Germinal center (tissue), 1 donor: ENCODE data around the gene PXDC1.

Experiments used
- DNase-seq: peaks from one replicate; pipeline ENCODE4 v3.0.0; 2012; ENCODE audit warnings: mixed read lengths, low spot score

PXDC1 gene

GRCh38 chr6:3746696-3747095, 4.8 kb downstream of the PXDC1 start:
- DNase-seq = no peak

- DNase-seq = peak; percentile 72
These were observed 5.3 kb downstream of the PXDC1 start for GRCh38 chr6:3746119-3746691.

GRCh38 chr6:3745566-3746118, 5.9 kb downstream of the PXDC1 start:
- no peak for DNase-seq

- DNase-seq = no peak
These were observed 6.5 kb downstream of the PXDC1 start for GRCh38 chr6:3744901-3745470.

DNA sequence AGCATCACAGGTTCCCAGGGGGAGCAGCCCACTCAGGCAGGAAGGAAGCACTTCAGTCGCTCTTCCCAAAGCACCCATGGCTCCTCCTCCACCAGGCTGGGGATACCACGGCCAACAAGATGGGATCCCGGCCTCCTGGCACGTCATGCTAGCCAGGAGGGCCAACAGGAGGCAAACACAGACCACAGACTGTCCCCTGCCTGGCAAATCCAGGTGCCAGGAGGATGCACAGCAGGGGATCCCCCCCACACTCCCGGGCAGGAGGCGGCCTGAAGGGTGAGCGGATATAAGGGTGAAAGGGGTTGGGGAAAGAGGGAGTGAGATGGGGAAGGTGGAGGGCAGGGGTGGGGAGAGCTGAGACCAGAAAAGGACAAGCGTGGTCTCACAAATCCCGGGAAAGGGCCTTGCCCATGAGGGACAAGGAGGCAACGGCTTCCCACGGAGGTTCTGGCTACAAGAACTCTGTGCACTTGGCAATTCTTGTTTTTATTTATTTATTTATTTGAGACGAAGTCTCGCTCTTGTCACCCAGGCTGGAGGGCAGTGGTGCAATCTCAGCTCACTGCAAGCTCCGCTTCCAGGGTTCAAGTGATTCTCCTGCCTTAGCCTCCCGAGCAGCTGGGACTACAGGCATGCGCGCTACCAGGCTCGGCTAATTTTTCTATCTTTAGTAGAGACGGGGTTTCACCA, 7.2 kb downstream of the PXDC1 start:
- no peak for DNase-seq

DNA sequence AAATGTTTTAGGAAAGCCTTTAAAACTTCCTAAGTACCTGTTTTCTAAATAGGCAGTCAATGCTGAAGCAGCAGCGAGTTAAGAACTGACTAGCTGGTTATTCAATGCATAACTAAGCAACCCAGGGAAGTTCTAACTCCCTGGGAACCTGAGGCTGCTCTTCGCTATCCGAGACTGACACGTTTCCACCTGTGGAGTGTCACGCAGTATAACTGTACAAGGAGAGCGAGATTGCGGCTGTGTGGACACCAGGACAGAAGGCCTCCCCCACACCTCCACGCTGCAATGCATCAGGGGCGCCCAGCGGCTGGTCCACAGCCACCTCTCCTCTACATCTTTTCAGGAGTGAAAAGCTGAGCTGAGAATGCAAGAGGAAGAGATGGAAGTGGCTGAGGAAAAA, 8.0 kb downstream of the PXDC1 start:
- no peak for DNase-seq

DNA sequence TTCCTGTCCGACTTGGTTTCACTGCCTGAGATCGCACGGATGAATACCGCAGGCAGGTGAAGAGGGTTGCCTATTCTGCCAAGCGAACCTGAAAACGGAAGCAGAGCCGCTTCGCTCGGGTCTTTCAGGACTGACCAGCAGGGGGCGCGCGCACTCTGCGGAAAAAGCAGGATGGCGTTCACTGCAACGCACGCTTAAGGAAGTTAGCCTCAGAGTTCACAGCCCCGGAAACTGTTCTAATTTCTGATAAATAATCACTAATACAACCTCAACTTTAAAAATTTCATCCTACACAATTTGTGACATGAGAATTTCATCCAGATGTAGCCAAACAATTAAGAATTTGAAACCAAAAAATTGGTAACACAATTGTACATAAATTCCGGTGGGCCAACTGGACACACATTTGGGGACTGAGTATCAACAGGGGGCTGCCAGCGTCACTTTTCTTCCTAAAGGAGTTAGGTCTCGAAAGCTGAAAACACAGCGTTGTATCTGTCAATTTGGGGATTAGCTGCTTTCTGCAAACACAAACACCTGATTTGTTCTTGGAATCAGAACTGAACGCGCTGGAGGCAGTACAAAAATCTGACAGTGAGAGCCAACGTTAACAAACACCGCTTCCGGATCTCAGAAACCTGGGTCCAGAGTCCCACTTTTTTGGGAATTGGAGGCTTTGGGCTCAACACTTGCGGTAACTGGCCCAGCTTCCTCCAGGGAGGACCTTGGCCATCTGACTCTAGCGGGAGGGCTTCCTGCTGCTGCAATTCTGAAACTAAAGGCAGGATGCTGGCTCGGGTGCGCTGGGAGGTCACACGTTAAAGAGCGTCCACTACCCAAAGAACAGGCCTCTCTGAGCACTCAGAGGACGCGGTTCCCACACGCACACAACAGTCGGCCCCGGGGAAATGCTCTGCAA, 8.8 kb downstream of the PXDC1 start:
- DNase-seq = peak; percentile 76

DNA sequence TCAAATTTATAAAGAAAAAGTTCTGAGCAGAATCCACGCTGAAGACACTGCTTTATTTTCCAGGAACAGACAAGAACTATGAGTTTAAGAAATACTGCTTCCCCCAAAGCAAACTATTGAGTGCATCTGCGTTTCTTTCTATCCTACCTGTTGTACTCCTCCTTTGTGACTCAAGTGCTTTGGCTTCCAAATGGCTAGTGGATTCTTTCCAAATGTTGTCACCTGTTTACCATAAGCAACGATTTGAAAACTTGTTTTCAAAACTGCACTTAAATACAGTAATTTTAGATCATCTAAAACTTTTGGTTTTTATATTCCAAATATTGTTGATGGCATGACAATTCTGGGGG, 9.5 kb downstream of the PXDC1 start:
- DNase-seq = no peak

- no peak for DNase-seq
These were observed 10.0 kb downstream of the PXDC1 start for GRCh38 chr6:3741477-3741871.

DNA sequence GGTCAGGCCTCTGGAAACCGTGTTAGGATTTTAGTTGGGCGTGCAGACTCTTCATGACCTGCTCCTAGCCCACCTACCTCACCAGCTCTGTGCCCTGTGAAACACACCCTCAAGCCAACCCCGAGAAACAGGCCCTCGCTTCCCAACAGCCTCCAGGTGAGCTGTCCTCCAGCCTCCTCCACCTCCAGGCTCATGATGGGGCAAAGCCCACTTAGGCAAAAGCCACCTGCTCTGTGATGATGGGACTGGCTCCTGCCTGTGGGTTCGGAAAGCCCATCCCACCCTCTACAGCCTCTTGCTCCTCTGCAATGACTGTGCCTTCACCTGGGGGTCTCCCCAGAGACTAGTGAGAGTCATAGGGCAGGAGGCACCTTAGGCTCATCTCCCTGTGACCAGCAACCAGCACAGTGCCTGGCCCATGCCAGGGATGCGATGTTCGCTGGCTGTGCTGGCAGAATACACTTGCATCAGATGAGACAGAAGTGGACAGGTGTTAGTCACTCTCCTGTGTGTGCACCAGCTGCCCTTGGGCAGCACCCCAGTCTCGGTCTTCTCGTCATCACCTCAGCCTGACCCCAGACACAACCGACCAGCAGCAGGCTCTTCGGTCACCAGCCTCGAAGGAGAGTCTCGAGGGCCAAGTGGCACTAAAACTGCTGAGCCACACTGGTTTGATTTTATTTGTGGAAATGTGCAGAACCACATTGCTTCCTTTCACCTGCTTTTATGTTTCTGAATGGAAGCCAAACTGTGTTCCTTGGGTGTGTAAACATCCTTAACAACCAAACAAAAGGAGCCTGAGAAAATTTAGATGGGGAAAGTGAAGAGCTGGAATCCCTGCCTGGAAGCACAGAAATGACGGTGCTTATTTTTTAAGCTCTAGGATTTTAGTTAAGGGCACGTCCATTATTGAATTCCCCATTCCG, 10.7 kb downstream of the PXDC1 start:
- no peak for DNase-seq

DNA sequence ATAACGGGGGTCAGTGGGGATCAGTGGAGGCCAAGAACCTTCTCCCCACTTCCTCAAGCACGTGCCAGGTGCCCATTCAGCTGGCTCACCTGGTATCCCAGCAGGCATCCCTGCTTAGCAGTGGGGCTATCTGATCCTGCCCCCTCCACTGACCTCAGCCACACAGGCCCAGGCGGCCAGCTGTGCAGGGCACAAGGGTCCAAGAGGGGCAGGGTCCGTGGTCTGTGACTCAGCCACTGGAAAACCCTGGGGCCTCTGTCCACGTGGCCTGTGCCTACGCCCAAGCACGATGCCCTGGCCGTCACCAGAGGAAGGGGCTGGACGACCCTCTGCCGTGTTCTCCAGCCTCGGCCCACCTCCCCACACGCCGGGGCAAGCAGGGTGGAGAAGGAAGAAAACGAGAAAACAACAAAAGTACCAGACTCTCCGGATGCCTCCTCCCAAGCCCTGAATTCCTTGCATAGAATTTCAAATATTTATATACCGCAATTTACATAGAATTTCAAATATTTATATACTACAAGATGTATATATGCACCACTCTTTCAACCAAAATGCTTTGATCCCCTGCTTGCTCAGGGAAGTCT, 12.1 kb downstream of the PXDC1 start:
- DNase-seq = no peak

GRCh38 chr6:3738381-3739131, 13.0 kb downstream of the PXDC1 start:
- no peak for DNase-seq

DNA sequence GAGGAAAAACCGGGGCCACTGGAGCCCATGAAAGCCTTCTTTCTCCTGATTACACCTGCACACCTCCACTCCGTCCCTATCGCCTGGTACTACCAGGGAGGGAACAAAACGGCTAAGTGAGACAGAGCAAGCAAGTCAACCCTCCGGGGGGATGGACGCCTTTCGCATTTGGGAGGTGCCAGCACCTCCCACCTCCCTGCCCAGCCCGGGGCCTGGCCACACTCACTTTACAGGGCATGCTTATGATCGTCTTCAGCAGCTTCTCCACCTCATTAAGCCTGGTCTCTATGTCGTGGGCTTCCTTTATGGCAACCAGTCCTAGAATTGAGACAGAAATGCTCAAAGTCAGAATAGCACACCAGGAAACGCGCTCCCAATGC, 13.7 kb downstream of the PXDC1 start:
- DNase-seq = no peak

- no peak for DNase-seq
These were observed 14.2 kb downstream of the PXDC1 start for GRCh38 chr6:3737149-3737830.

GRCh38 chr6:3735029-3735605, 16.4 kb downstream of the PXDC1 start:
- DNase-seq = no peak

GRCh38 chr6:3734023-3734422, 17.5 kb downstream of the PXDC1 start:
- no peak for DNase-seq

- DNase-seq = no peak
These were observed 18.1 kb downstream of the PXDC1 start for GRCh38 chr6:3733321-3733925.

- peak; percentile 48 for DNase-seq
These were observed 19.0 kb downstream of the PXDC1 start for GRCh38 chr6:3732345-3733141.
